ENCODE results near the gene ADAMTS4.

The ADAMTS4 gene

GRCh38 chr1:161158316-161159010 is 40.4 kb downstream of the ADAMTS4 start:
- in situ Hi-C loops (cut with MboI; ENCODE audit: low sequenced_read_pairs) = no loop called here

GRCh38 chr1:161157867-161158266 is 41.0 kb downstream of the ADAMTS4 start:
- in situ Hi-C loops (cut with MboI; ENCODE audit: low sequenced_read_pairs) = no loop called here

- in situ Hi-C loops (cut with MboI; ENCODE audit: low sequenced_read_pairs) = no loop called here
Measured at GRCh38 chr1:161153682-161154337, 45.0 kb downstream of the ADAMTS4 start, which contains the start of gene UFC1. Gene UFC1 (plus strand): TSS chr1:161153978. CDS start chr1:161153998, 20 bp downstream.

- in situ Hi-C loops (cut with MboI; ENCODE audit: low sequenced_read_pairs) = no loop called here
Measured at GRCh38 chr1:161153176-161153575, 45.7 kb downstream of the ADAMTS4 start.

GRCh38 chr1:161145832-161146231 is 53.0 kb downstream of the ADAMTS4 start:
- in situ Hi-C loops (cut with MboI; ENCODE audit: low sequenced_read_pairs) = no loop called here

GRCh38 chr1:161140755-161141400 is 58.0 kb downstream of the ADAMTS4 start:
- in situ Hi-C loops (cut with MboI; ENCODE audit: low sequenced_read_pairs) = no loop called here

- in situ Hi-C loops (cut with MboI; ENCODE audit: low sequenced_read_pairs) = no loop called here
Measured at GRCh38 chr1:161139766-161140165, 59.1 kb downstream of the ADAMTS4 start.

- in situ Hi-C loops (cut with MboI; ENCODE audit: low sequenced_read_pairs) = no loop called here
Measured at GRCh38 chr1:161138431-161138830, 60.4 kb downstream of the ADAMTS4 start.

- in situ Hi-C loops (cut with MboI; ENCODE audit: low sequenced_read_pairs) = no loop called here
Measured at GRCh38 chr1:161137881-161138280, 61.0 kb downstream of the ADAMTS4 start.

Measured in hTERT RPE-1 (cell line).